BLaER1 treated with 17β-estradiol and CSF1 and Interleukin-3, amounts not matched to agents 10 nM and 100 nM (cell line): ENCODE results near the gene CSHL1.
"Not testable (repeated sequence)": the region's sequence is repeated elsewhere in the genome, so short reads cannot be mapped to it uniquely, and the experiment has no call there.

ENCODE experiments used
- H3K27ac ChIP-seq, 11 experiments: shearing (Covaris generic); formaldehyde crosslinking; 2 replicates each; pipeline ENCODE4 v1.8.1; 2022
- H3K27me3 ChIP-seq, 11 experiments: shearing (Covaris generic); formaldehyde crosslinking; 2 replicates each; pipeline ENCODE4 v1.8.1; 2022
- H3K36me3 ChIP-seq, 11 experiments: shearing (Covaris generic); formaldehyde crosslinking; 2 replicates each; pipeline ENCODE4 v1.8.1; 2022
- H3K4me1 ChIP-seq, 10 experiments: shearing (Covaris generic); formaldehyde crosslinking; 2 replicates each; pipeline ENCODE4 v1.8.1; 2022
- H3K4me2 ChIP-seq, 11 experiments: shearing (Covaris generic); formaldehyde crosslinking; 2 replicates each; pipeline ENCODE4 v1.8.1; 2022
- H3K4me3 ChIP-seq, 10 experiments: shearing (Covaris generic); formaldehyde crosslinking; 2 replicates each; pipeline ENCODE4 v1.8.1; 2022
- H3K9ac ChIP-seq, 11 experiments: shearing (Covaris generic); formaldehyde crosslinking; 2 replicates each; pipeline ENCODE4 v1.8.1; 2022
- H3K9me3 ChIP-seq, 11 experiments: shearing (Covaris generic); formaldehyde crosslinking; replicated peaks in 1 of 11; 2 replicates each; pipeline ENCODE4 v1.8.1; 2022
- H4K20me1 ChIP-seq, 11 experiments: shearing (Covaris generic); formaldehyde crosslinking; 2 replicates each; pipeline ENCODE4 v1.8.1; 2022
- Cebpa-rat ChIP-seq, 11 experiments: shearing (Covaris generic); IDR thresholded peaks; 2 replicates each; pipeline ENCODE4 v1.8.1; 2022

Gene CSHL1

DNA sequence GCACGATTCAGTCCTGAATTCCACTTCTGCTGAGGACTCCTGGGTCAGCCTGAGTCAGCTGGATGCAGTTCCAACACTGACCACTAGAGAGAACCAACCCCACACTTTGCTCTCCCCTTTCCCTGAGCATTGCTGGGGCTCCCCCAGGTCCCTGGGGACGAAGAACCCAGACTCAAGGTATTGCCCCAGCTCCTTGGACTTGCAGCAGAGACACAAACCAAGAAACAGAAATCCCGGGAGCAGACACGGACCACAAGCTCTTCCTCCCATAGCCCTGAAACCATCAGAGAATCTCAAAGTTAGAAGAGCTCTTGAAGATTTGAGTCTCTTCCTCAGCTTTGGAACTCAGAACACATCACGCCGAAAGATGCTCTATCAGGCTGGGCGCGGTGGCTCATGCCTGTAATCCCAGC is 8.3 kb upstream of the CSHL1 start:
- no peaks in the 10 kb centered on the region for H3K36me3 ChIP-seq
- no peaks in the 10 kb centered on the region for H3K27me3 ChIP-seq
- no peak overlapping the region for H3K9ac ChIP-seq
- H3K9me3 ChIP-seq = no peaks in the 10 kb centered on the region
- peak overlapping the region in 10 of 11 experiments; percentile 28 to 60 (median 50); a peak in 18 of 22 replicates for H3K4me2 ChIP-seq
- no peaks in the 10 kb centered on the region for H4K20me1 ChIP-seq
- no peak for TF ChIP-seq Cebpa-rat (IDR thresholded peaks at IDR 0.05)
- no peak overlapping the region for H3K27ac ChIP-seq
- peaks cover 27 to 83% (median 68%) of the 10 kb centered on the region in 10 experiments for H3K4me1 ChIP-seq
- no peak overlapping the region for H3K4me3 ChIP-seq

GRCh38 chr17:63918789-63919305 is 7.8 kb upstream of the CSHL1 start, which contains the start of gene GH1:
Gene GH1, minus strand, starts transcription at chr17:63918839. Its CDS starts 63 bp downstream, at chr17:63918776.
- Histone ChIP-seq H3K9ac (0 out of 22 replicates have a peak within 1 kb of the TSS, but pooled peaks of 1 of the 11 experiments have one; percentile 5), H3K4me2 (peak within 1 kb of the TSS in 10 of 11 experiments; percentile 28 to 60 (median 50); a peak in 18 of 22 replicates), H3K4me1 (peaks cover 27 to 83% (median 64%) of the 10 kb centered on the region in 10 experiments)
- H3K9me3 ChIP-seq, H3K27me3 ChIP-seq, H3K4me3 ChIP-seq, H3K36me3 ChIP-seq, H3K27ac ChIP-seq, H4K20me1 ChIP-seq: not testable (repeated sequence)

DNA sequence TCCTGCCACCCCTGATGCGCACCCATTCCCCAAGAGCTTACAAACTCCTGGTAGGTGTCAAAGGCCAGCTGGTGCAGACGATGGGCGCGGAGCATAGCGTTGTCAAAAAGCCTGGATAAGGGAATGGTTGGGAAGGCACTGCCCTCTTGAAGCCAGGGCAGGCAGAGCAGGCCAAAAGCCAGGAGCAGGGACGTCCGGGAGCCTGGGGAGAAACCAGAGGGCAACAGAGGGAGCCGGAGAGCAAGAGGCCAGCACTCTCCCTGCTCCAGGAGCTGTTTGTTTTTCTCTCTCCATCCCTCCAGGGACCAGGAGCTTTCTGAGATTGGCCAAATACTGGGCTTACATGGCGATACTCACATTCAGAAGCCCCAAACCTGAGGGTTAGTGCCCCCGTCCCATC is 7.2 kb upstream of the CSHL1 start:
- H3K4me3 ChIP-seq = no peak overlapping the region
- TF ChIP-seq Cebpa-rat (IDR thresholded peaks at IDR 0.05) = no peak
- no peak overlapping the region for H3K27ac ChIP-seq
- 0 out of 22 replicates have a peak overlapping the region, but pooled peaks of 1 of the 11 experiments have one; percentile 5 for H3K9ac ChIP-seq
- H3K36me3 ChIP-seq = no peaks in the 10 kb centered on the region
- H3K4me1 ChIP-seq = peaks cover 26 to 83% (median 64%) of the 10 kb centered on the region in 10 experiments
- H3K9me3 ChIP-seq = no peaks in the 10 kb centered on the region
- H3K27me3 ChIP-seq = no peaks in the 10 kb centered on the region
- no peaks in the 10 kb centered on the region for H4K20me1 ChIP-seq
- peak overlapping the region in 2 of 11 experiments; percentile 7 to 60; a peak in 1 of 22 replicates for H3K4me2 ChIP-seq

- H4K20me1 ChIP-seq = no peaks in the 10 kb centered on the region
- H3K36me3 ChIP-seq = no peaks in the 10 kb centered on the region
- H3K27me3 ChIP-seq = no peaks in the 10 kb centered on the region
- H3K4me3 ChIP-seq = no peak overlapping the region
- peak overlapping the region in 1 of 11 experiments; percentile 7; a peak in 1 of 22 replicates for H3K4me2 ChIP-seq
- no peak for TF ChIP-seq Cebpa-rat (IDR thresholded peaks at IDR 0.05)
- no peaks in the 10 kb centered on the region for H3K9me3 ChIP-seq
- no peak overlapping the region for H3K27ac ChIP-seq
- H3K4me1 ChIP-seq = peaks cover 20 to 81% (median 63%) of the 10 kb centered on the region in 10 experiments; a peak in 19 of 20 replicates
- 0 out of 22 replicates have a peak overlapping the region, but pooled peaks of 1 of the 11 experiments have one; percentile 5 for H3K9ac ChIP-seq
These were observed 6.6 kb upstream of the CSHL1 start for GRCh38 chr17:63917646-63918045.

GRCh38 chr17:63917206-63917605 is 6.1 kb upstream of the CSHL1 start:
- H3K4me1 ChIP-seq = peaks cover 16 to 81% (median 63%) of the 10 kb centered on the region in 10 experiments; a peak in 19 of 20 replicates

DNA sequence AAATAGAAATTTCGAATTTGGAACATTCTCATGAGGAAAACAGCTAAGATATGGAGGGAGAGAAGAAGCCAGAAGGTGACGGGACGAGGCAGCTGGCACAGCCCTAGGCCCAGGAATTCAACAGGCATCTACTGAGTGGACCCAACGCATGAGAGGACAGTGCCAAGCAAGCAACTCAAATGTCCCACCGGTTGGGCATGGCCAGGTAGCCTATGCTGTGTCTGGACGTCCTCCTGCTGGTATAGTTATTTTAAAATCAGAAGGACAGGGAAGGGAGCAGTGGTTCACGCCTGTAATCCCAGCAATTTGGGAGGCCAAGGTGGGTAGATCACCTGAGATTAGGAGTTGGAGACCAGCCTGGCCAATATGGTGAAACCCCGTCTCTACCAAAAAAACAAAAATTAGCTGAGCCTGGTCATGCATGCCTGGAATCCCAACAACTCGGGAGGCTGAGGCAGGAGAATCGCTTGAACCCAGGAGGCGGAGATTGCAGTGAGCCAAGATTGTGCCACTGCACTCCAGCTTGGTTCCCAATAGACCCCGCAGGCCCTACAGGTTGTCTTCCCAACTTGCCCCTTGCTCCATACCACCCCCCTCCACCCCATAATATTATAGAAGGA is 5.6 kb upstream of the CSHL1 start:
- Histone ChIP-seq H3K36me3 (no peaks in the 10 kb centered on the region), H3K4me3 (no peak overlapping the region), H3K9ac (no peak overlapping the region), H3K27me3 (no peaks in the 10 kb centered on the region), H3K27ac (no peak overlapping the region), H3K4me2 (peak overlapping the region; percentile 63 to 82 (median 74); a peak in 19 of 22 replicates), H3K4me1 (peaks cover 13 to 81% (median 60%) of the 10 kb centered on the region in 10 experiments; a peak in 19 of 20 replicates), H3K9me3 (no peaks in the 10 kb centered on the region), H4K20me1 (no peaks in the 10 kb centered on the region)
- TF ChIP-seq Cebpa-rat (IDR thresholded peaks at IDR 0.05) = no peak

More at GRCh38 chr17:63917206-63917605, 6.1 kb upstream of the CSHL1 start:
- not testable (repeated sequence) for H3K27me3 ChIP-seq, H4K20me1 ChIP-seq, H3K4me3 ChIP-seq, H3K9ac ChIP-seq, H3K4me2 ChIP-seq, H3K36me3 ChIP-seq, H3K9me3 ChIP-seq, H3K27ac ChIP-seq

- H4K20me1 ChIP-seq, H3K4me3 ChIP-seq, H3K9me3 ChIP-seq, H3K36me3 ChIP-seq, H3K27me3 ChIP-seq: not testable (repeated sequence)
- H3K4me2 ChIP-seq = peak overlapping the region; percentile 63 to 82 (median 74)
- H3K4me1 ChIP-seq = peaks cover 13 to 74% (median 56%) of the 10 kb centered on the region in 10 experiments; a peak in 19 of 20 replicates
- peak overlapping the region in 1 of 11 experiments; percentile 26; a peak in 1 of 22 replicates for H3K9ac ChIP-seq
- 0 out of 22 replicates have a peak overlapping the region, but pooled peaks of 1 of the 11 experiments have one; percentile 22 for H3K27ac ChIP-seq
These were observed 4.7 kb upstream of the CSHL1 start for GRCh38 chr17:63915753-63916152.

DNA sequence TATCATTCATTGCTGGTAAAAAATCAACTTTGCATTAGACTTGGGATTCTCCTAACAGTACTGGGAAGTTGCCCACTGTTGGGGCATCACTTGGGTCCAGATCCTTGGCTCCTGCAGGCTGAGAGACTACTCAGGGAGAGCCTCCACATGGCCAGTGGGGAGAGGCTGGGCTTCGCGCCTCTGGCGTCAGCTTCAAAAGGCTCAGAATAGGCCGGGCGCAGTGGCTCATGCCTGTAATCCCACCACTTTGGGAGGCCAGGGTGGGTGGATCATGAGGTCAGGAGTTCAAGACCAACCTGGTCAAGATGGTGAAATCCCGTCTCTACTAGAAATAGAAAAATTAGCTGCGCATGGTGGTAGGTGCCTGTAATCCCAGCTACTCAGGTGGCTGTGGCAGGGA is 3.4 kb upstream of the CSHL1 start:
- Histone ChIP-seq H3K27me3 (no peaks in the 10 kb centered on the region), H3K4me2 (peak overlapping the region in 1 of 11 experiments; percentile 25; a peak in 2 of 22 replicates), H3K9ac (no peak overlapping the region), H3K9me3 (no peaks in the 10 kb centered on the region), H3K4me1 (peaks cover 13 to 69% (median 44%) of the 10 kb centered on the region in 10 experiments; a peak in 19 of 20 replicates), H3K36me3 (no peaks in the 10 kb centered on the region), H3K4me3 (no peak overlapping the region), H4K20me1 (no peaks in the 10 kb centered on the region), H3K27ac (no peak overlapping the region)
- no peak for TF ChIP-seq Cebpa-rat (IDR thresholded peaks at IDR 0.05)

GRCh38 chr17:63911657-63912100 is 621 bp upstream of the CSHL1 start:
- H3K4me3 ChIP-seq = no peak overlapping the region
- TF ChIP-seq Cebpa-rat (IDR thresholded peaks at IDR 0.05) = no peak
- H3K27ac ChIP-seq = no peak overlapping the region
- no peak overlapping the region for H3K9ac ChIP-seq
- peaks cover 13 to 52% (median 34%) of the 10 kb centered on the region in 10 experiments; a peak in 19 of 20 replicates for H3K4me1 ChIP-seq
- H3K36me3 ChIP-seq = no peaks in the 10 kb centered on the region
- H3K4me2 ChIP-seq = peak overlapping the region in 1 of 11 experiments; percentile 18; a peak in 1 of 22 replicates
- H4K20me1 ChIP-seq = no peaks in the 10 kb centered on the region
- H3K9me3 ChIP-seq = no peaks in the 10 kb centered on the region
- H3K27me3 ChIP-seq = no peaks in the 10 kb centered on the region
